HG02852 (cell line): ENCODE results near the gene BHLHA15.

Experiments used
- ATAC-seq: cut with Tn5 transposase; IDR thresholded peaks from one replicate; pipeline ENCODE4 v1.9.1; 2021; ENCODE audit warnings: mild to moderate bottlenecking, moderate library complexity; ENCODE audit not compliant: unreplicated experiment

BHLHA15 gene

GRCh38 chr7:98206451-98207330 lies 4.5 kb upstream of the BHLHA15 start:
- no peak for ATAC-seq

DNA sequence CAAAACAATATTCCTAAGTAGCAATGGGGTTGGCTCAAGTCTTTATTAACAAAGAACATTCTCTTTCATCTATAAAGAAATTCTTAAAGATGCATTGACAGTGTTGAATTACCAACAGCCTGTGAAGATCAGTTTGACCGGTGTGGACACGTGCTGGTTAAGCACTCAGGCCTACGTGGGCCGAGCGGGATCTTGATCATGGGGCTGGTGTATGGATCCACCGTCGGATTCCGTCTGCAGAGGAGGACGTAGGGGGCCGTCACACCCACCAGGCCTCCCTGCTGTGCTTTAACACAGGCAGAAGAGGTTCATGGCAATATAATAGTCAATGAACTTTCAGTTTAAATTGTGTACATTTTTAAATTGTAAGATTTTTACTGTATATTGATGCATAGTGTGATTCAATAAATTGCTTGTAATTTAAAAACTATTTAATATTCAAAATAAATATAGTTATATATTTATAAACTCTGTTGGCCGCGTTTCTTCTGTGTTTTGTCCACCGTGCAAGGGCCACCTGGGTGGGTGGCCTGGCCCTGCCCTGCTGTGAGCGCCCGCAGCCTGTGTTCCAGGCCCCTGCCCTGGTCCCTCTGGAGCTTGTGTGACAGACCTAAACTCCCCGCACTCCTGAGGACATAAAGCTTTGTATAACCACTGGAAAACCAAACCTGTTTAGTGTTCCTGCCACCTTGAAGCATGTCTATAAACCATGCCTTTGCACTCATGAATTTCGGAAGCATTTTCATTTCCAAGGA lies 1.9 kb upstream of the BHLHA15 start:
- ATAC-seq = no peak

DNA sequence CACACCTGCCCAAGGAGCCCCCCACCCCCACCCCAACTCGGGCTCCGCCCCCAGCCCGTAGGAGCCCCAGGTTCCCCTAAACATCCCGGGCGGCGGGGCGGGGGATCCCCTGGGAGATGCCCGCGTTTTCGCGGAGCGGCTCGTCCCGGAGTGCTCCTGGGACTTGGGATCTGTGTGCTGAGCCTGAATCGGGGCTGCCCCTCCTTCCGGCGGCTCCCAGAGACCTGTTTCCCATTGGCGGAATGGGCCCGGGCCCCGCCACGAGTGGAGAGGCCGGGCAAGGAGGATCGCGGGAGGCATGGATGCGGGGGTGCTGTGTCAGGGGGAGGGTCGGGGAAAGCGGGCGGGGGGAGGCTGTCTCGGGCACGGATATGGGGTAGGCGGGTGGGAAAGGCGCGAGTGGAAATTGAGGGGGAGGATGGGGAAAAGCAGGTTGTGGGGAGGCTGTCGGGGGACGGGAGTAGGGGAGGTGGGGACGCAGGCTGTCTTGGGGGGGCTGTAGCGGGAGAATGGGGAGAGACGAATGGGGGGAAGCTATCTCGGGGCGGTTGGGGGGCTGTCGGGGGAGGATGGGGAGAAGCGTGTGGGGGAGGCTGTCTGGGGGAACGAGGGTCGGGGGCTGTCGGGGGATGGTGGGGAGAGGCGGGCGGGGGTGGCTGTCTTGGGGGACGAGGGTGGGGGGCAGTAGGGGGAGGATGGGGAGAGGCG lies 572 bp upstream of the BHLHA15 start:
- ATAC-seq = no peak

DNA sequence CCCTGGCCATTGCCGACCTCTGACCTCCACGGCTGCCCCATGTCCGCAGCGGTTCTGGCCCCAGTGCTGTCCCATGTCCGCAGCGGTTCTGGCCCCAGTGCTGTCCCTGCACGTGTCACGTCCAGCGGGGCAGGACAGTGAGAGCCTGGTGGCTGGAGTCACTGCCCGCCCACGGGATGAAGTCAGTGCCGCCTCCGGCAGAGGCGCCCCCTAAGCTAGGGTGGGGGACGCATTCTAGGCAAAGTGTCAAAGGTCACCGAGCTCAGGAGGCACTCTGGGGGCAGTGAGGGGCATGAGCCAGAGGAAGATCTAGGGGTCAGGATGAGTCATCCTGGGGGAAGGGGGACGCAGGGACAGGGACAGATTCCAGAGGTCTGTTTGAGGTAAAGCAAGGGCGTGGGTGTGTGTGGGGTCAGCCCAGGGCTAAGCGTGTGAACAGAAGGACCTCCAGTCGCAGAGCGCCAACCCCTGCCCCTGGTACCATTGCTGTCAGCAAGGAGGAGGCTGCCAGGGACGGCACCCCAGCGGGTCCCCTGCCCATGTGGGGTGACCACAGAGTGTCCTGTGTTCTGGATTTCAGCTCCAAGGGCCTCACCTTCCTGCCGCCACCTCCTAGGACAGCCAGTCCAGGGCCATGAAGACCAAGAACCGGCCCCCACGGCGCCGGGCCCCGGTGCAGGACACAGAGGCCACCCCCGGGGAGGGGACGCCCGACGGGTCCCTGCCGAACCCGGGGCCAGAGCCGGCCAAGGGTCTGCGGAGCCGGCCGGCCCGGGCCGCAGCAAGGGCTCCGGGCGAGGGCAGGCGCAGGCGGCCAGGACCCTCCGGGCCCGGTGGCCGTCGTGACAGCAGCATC lies 665 bp downstream of the BHLHA15 start:
- no peak for ATAC-seq

DNA sequence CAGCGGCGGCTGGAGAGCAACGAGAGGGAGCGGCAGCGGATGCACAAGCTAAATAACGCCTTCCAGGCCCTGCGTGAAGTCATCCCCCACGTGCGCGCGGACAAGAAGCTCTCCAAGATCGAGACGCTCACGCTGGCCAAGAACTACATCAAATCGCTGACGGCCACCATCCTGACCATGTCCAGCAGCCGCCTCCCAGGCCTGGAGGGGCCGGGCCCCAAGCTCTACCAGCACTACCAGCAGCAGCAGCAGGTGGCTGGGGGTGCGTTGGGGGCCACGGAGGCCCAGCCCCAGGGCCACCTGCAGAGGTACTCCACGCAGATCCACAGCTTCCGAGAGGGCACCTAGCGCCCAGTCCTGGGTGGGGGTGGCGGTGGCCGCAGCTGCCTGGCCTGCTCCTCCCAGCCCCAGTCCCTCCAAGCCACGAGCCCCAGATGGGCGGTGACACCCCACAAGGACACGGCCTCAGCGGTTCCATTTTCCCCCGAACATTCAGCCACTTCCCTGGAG lies 1.3 kb downstream of the BHLHA15 start:
- ATAC-seq = no peak

GRCh38 chr7:98213296-98213887 lies 2.2 kb downstream of the BHLHA15 start:
- ATAC-seq = no peak

DNA sequence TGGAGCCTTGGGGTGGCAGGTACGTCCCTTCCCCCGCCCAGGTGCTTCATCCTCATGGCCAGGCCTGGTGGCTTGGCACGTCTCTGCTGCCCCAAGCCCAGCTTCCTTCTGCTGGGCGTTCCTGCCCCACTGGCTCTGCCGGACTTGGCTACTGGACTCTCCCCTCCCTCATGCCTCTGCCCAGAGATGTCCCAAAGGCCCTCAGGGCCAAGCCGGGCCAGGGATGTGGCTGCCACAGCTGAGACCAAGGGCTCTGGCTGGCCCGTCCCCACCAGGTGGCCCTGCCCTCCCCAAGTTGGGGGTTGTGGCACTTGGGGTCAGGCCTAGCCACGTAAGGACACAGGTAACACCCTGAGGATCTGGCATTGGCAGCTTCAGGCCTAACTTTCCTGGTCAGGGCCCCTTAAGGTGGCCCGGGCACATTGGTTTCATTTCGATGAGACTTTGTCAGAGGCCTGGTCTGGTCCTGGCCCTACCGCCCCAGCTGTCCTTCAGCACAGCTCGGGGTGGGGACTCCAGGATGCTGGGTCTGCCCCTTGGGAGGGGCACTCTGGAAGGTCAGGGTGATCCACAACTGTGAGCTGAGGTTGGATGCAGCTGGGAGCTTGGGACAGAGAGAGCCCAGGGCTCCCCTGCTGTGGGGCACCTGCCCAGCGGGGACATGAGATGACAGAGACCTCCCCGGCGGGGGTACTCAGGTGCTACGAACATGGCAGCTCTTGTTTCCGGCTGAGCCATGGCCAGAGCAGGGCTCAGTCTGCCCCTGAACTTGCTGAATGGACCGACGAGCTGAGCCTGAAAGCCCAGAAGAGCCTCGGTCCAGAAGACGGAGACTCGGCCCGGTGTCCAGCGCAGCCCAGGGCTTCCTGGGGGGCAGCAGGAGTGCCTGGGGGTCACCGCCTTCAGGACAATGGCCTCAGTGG lies 2.9 kb downstream of the BHLHA15 start:
- ATAC-seq = no peak

DNA sequence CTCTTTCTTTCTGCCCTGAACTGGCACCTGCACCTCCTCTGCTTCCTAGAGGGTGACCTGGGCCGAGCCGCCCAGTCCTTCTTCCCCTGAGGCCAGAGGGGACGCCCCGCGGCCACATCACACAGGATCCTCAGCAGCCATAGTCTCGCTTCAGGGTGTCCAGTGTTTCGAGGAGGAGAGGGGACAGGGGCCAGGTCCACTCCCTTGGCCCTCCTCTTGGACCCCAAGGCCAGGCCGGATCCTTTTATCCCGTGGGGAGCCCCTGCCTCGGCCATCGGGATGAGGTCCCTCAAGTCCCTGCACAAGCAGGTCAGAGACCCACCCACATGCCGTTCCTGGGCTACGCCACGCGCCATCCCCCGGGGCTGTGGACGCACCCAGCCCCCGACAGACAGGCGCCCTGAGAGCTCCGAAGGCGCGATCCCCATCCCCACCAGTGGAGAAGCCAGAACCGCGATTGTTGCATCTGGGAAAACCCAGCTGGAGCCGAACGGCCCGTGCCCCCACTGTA lies 3.6 kb downstream of the BHLHA15 start:
- ATAC-seq = no peak

- no peak for ATAC-seq
Measured at GRCh38 chr7:98215561-98216495, 4.6 kb downstream of the BHLHA15 start.

DNA sequence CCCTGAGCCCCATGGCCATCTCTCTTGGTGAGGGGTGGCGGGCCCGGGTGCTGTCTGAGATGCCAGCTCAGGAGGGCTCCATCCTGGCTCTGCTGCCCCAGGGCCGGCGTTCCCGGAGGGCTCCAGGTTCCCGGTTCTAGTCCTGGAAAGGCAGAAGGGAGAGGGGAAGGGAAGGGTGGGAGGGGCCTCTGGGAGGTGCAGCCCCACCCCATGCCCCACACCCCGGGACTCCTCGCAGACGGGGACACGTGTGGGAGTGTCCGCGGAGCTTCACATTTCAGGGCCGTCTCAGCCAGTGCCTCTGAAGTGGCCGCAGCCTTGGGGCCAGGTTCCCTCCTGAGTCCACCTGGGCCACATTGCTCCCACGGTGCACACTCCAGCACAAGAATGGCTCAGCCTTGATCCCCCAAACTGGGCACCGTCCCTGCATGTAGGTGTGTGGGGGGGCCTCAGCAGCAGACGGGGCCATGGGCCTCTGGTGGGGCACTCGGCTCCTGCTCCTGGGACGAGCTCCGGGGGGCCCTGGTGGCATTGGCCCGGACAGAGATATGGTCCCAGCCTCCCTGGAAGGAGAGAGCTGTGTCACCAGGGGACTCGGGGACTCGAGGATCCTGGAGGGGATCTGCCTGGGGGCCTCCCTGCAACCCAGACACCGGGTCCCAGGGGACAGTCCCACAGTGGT lies 5.8 kb downstream of the BHLHA15 start:
- ATAC-seq = no peak

DNA sequence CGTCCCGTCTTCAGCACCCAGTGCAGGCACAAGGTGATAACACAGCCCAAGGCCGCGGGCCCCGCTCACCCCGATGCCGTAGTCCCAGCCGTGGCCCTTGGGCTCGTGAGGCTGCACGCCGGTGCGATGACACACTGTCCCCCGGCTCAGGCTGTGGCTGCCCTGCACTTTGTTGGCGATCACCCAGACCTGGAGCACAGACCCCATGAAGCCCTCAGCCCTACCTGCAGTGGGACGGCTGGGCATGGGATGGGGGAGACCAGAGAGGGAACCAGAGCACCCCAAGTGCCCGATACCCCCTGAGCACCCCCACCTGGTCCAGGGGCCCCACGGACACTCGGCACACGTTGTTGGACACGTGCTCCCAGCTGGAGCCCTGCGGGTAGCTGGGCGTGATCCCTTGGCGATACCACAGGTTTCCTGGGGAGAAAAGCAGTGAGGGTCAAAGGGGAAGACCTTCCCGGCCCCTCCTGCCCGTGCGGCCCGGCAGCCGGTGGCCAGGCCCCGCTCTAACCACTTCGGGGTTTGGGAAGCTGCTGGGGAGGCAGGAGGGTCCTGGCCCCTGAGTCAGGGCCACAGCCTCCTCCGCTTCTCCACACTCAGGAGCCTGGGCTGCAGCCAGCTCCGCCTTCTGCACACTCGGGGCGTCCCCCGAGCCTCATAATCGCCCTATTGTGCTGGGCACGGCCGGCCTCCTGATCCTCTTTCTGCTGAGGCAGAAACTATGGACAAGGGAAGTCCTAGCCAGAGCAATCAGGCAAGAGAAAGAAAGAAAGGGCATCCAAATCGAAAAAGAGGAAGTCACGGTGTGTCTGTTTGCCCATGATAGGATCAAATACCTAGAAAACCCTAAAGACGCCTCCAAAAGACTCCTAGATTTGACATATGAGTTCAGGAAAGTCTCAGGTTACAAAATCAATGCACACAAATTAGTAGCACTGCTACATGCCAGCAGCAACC lies 6.7 kb downstream of the BHLHA15 start:
- ATAC-seq = no peak

DNA sequence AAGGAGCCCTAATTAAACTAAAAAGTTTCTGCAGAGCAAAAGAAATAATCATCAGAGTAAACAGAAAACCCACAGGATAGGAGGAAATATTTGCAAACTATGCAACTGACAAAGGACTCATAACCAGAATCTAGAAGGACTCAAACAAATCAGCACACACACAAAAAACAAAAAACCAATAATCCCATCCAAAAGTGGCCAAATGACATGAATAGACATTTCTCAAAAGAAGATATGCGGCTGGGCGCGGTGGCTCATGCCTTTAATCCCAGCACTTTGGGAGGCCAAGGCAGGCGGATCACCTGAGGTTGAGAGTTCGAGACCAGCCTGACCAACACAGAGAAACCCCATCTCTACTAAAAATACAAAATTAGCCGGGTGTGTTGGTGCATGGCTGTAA lies 8.1 kb downstream of the BHLHA15 start:
- peak; percentile 46 for ATAC-seq

DNA sequence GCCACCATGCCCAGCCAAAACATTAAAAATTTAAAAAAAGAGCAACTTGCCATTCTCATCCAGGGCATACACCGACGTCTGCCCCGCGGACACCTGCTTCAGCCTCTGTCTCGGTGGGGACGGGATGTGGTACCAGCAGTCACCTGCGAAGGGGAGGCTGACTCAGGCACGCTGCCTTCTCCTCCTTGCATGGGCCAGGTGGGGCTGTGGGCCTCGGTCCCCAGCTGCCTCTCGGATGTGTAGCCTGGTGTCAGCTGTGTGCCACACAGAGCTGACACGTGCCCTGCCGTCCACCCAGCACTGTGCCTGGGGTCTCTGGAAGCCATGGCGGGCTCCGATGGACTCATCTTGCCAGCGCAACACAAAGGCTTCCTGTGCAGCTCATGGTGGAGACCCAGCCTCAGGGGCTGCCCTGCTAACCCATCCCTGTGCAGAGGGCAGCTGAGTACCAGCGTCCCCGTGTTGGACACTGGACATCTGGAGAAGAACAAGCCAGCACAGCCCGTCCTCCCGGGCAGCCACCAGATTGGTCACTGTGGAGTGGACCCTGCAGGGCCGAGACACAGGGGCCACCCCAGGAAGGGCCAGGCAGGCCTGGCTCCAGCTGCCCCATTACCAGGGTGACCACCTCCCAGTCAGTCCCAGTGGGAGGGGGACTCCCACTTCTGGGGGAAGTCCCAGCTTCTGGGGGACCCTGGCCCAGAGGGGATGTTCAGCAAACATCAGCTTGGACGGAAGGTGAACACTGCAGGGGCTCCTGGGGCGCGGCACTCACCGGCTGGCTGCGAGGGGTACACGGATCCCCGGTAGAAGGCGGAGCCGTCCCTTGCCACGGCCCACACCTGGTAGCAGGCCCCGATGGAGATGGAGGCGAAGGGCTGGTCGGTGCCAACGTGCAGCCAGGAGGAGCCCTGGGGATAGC lies 10.6 kb downstream of the BHLHA15 start:
- ATAC-seq = no peak

DNA sequence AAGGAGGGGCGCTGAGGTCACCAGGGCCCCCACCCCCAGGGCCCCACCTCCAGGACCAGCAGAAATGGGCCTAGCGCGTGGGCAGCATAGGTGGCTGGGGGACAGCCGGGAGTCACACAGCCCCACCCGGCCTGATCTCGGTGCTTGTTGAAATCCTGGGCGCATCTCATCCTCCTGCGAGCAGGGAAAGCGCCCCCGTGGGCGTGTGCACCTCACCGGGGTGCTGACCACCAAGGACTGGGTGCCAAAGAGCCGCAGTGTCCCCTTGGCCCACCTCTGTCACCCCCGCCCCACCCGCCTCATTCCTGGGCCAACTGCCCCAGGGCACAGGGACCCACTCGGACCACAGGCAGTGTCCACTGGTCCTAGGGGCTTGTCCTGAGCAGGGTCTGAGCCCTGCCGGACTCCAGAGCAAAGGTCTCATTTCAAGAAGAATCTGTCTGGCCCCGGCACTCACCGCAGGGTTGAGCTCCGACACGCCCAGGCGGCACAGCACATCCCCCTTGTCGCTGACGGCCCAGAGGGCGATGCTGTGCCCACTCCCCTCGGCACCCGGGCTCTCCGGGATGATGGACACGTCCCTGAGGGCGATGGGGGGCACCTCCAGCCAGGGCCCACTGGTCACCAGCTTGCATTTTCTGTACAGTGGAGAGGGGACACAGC lies 11.4 kb downstream of the BHLHA15 start:
- ATAC-seq = no peak
